GM23248 (cell line): ENCODE results near the gene MAPK11.

Experiments
- EZH2 ChIP-seq: fragments of 200-600 bp; sonication (generic); IDR thresholded peaks from 2 replicates; pipeline ENCODE4 v1.6.1; 2018; ENCODE audit warnings: antibody characterized with exemption, mild to moderate bottlenecking; ENCODE audit not compliant: insufficient read depth, poor library complexity, severe bottlenecking
- EZH2phosphoT487 ChIP-seq: fragments of 200-600 bp; sonication (generic); IDR thresholded peaks from 2 replicates; pipeline ENCODE4 v1.6.1; 2018; ENCODE audit warnings: antibody characterized with exemption, moderate library complexity, mild to moderate bottlenecking, low read depth; ENCODE audit not compliant: insufficient read depth

GRCh38 chr22:50289942-50290630, 19.9 kb upstream of the MAPK11 start:
- TF ChIP-seq EZH2 (no peak), EZH2phosphoT487 (no peak)
